Measurements from ENCODE around the gene UPF1.

DNA sequence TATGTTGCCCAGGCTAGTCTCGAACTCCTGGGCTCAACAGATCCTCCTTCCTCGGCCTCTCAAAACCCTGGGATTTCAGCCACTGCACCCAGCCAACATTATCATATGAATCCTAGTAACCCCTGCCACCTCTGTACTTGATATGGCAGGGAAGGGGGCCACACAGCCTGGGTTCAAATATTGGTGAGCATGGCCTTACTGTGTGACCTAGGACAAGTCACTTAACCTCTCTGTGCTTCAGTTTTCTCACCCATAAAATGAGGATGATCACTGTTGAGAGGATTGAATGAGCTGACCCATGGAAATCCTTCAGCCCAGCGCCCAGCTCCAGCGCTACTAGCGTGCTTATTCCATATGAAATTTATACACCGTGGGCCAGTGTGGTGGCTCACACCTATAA is 37.1 kb upstream of the UPF1 start:
- no peak for TF ChIP-seq POLR2A (IDR thresholded peaks at IDR 0.05)
- TF ChIP-seq, protein P1, sequence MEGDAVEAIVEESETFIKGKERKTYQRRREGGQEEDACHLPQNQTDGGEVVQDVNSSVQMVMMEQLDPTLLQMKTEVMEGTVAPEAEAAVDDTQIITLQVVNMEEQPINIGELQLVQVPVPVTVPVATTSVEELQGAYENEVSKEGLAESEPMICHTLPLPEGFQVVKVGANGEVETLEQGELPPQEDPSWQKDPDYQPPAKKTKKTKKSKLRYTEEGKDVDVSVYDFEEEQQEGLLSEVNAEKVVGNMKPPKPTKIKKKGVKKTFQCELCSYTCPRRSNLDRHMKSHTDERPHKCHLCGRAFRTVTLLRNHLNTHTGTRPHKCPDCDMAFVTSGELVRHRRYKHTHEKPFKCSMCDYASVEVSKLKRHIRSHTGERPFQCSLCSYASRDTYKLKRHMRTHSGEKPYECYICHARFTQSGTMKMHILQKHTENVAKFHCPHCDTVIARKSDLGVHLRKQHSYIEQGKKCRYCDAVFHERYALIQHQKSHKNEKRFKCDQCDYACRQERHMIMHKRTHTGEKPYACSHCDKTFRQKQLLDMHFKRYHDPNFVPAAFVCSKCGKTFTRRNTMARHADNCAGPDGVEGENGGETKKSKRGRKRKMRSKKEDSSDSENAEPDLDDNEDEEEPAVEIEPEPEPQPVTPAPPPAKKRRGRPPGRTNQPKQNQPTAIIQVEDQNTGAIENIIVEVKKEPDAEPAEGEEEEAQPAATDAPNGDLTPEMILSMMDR (IDR thresholded peaks at IDR 0.05), result no peak

Measured in transverse colon (tissue), 3 donors.